A673 (cell line): ENCODE data around the gene CDH4.

Experiments used
- CTCF ChIP-seq: fragments of 300-800, 200-600 bp; sonication (generic); conservative IDR thresholded peaks from 2 replicates; pipeline ENCODE4 v1.5.1; 2017; ENCODE audit warnings: low read depth, mild to moderate bottlenecking, antibody characterized with exemption, low read length, moderate library complexity, mixed read lengths
- EZH2 ChIP-seq: fragments of 200-600 bp; sonication (generic); IDR thresholded peaks from 2 replicates; pipeline ENCODE4 v1.6.1; 2017; ENCODE audit warnings: borderline replicate concordance, low read depth, mild to moderate bottlenecking, mixed read lengths, antibody characterized with exemption, low read length; ENCODE audit not compliant: poor library complexity, severe bottlenecking

- TF ChIP-seq CTCF (no peak), EZH2 (no peak)
Observed at GRCh38 chr20:61784801-61785566, 532.9 kb downstream of the CDH4 start.
